ENCODE measurements around the gene WWOX. TPM values are rescaled to one million over a fixed set of nuclear protein-coding genes. Genes with fewer than 3 reads are reported as not detected.

WWOX gene
- total and polyA plus RNA-seq, 4 donors, result 5.4 to 61.5 (median 18.4) TPM

- H3K36me3 ChIP-seq (ENCODE audit: control insufficient read depth in 4 of 4, insufficient read depth in 4 of 4, low read length in 4 of 4), result no peaks in the 10 kb centered on the region
- 96% methylated on average over 3 of the region's 3 CpGs for WGBS, 2 donors
- H3K9me3 ChIP-seq (ENCODE audit: control insufficient read depth in 4 of 4, insufficient read depth in 3 of 4, low read length in 3 of 4), result no peaks in the 10 kb centered on the region
- no peak for TF ChIP-seq CTCF (IDR thresholded peaks at IDR 0.05; ENCODE audit: control extremely low read depth, extremely low read depth)
- no peak overlapping the region for H3K4me3 ChIP-seq
- ATAC-seq (ENCODE audit: insufficient read depth, low FRiP score), result no peak
- no peak for DNase-seq
- no peak overlapping the region for H3K9ac ChIP-seq (ENCODE audit: insufficient read depth in 1 of 2, low read length in 2 of 2)
- no peak overlapping the region for H3K27ac ChIP-seq (ENCODE audit: low read depth in 1 of 2, low read length in 1 of 2)
- H3K27me3 ChIP-seq (ENCODE audit: control insufficient read depth in 3 of 3, insufficient read depth in 3 of 3, low read length in 2 of 3), result no peaks in the 10 kb centered on the region
- peaks cover 0 to 5% (median under 1%) of the 10 kb centered on the region in 5 donors for H3K4me1 ChIP-seq (ENCODE audit: control insufficient read depth in 5 of 5, insufficient read depth in 5 of 5, low read length in 5 of 5)
These were observed 782.7 kb downstream of the WWOX start for GRCh38 chr16:78882150-78882549.

- 63 to 74% methylated on average over 9 of the region's 9 CpGs for WGBS, 2 donors
- H3K9me3 ChIP-seq (ENCODE audit: control insufficient read depth in 4 of 4, insufficient read depth in 3 of 4, low read length in 3 of 4), result no peaks in the 10 kb centered on the region
- H3K27me3 ChIP-seq (ENCODE audit: control insufficient read depth in 3 of 3, insufficient read depth in 3 of 3, low read length in 2 of 3), result no peaks in the 10 kb centered on the region
- no peak overlapping the region for H3K4me3 ChIP-seq
- no peaks in the 10 kb centered on the region for H3K36me3 ChIP-seq (ENCODE audit: control insufficient read depth in 4 of 4, insufficient read depth in 4 of 4, low read length in 4 of 4)
- ATAC-seq (ENCODE audit: insufficient read depth, low FRiP score), result no peak
- no peak for TF ChIP-seq CTCF (IDR thresholded peaks at IDR 0.05; ENCODE audit: control extremely low read depth, extremely low read depth)
- no peak overlapping the region for H3K27ac ChIP-seq (ENCODE audit: low read depth in 1 of 2, low read length in 1 of 2)
- no peak overlapping the region for H3K9ac ChIP-seq (ENCODE audit: insufficient read depth in 1 of 2, low read length in 2 of 2)
- DNase-seq, result no peak
- H3K4me1 ChIP-seq (ENCODE audit: control insufficient read depth in 5 of 5, insufficient read depth in 5 of 5, low read length in 5 of 5), result no peaks in the 10 kb centered on the region
These were observed 783.3 kb downstream of the WWOX start for GRCh38 chr16:78882751-78883150.

GRCh38 chr16:78884204-78884603, 784.8 kb downstream of the WWOX start:
- Histone ChIP-seq H3K27me3 (ENCODE audit: control insufficient read depth in 3 of 3, insufficient read depth in 3 of 3, low read length in 2 of 3) (no peaks in the 10 kb centered on the region), H3K9ac (ENCODE audit: insufficient read depth in 1 of 2, low read length in 2 of 2) (no peak overlapping the region), H3K4me1 (ENCODE audit: control insufficient read depth in 5 of 5, insufficient read depth in 5 of 5, low read length in 5 of 5) (peaks cover 0 to 2% (median 0%) of the 10 kb centered on the region in 5 donors), H3K4me3 (no peak overlapping the region), H3K27ac (ENCODE audit: low read depth in 1 of 2, low read length in 1 of 2) (no peak overlapping the region), H3K36me3 (ENCODE audit: control insufficient read depth in 4 of 4, insufficient read depth in 4 of 4, low read length in 4 of 4) (no peaks in the 10 kb centered on the region), H3K9me3 (ENCODE audit: control insufficient read depth in 4 of 4, insufficient read depth in 3 of 4, low read length in 3 of 4) (no peaks in the 10 kb centered on the region)
- DNase-seq (no peak), ATAC-seq (ENCODE audit: insufficient read depth, low FRiP score) (no peak)
- TF ChIP-seq CTCF (IDR thresholded peaks at IDR 0.05; ENCODE audit: control extremely low read depth, extremely low read depth), result no peak

GRCh38 chr16:78889346-78889745, 789.9 kb downstream of the WWOX start:
- 91 to 92% methylated on average over 10 of the region's 10 CpGs for WGBS, 2 donors
- no peak for TF ChIP-seq CTCF (IDR thresholded peaks at IDR 0.05; ENCODE audit: control extremely low read depth, extremely low read depth)

More at GRCh38 chr16:78889346-78889745, 789.9 kb downstream of the WWOX start:
- H3K27me3 ChIP-seq (ENCODE audit: control insufficient read depth in 3 of 3, insufficient read depth in 3 of 3, low read length in 2 of 3), result no peaks in the 10 kb centered on the region
- H3K36me3 ChIP-seq (ENCODE audit: control insufficient read depth in 4 of 4, insufficient read depth in 4 of 4, low read length in 4 of 4), result no peaks in the 10 kb centered on the region
- H3K27ac ChIP-seq (ENCODE audit: low read depth in 1 of 2, low read length in 1 of 2), result no peak overlapping the region
- no peaks in the 10 kb centered on the region for H3K9me3 ChIP-seq (ENCODE audit: control insufficient read depth in 4 of 4, insufficient read depth in 3 of 4, low read length in 3 of 4)
- H3K4me1 ChIP-seq (ENCODE audit: control insufficient read depth in 5 of 5, insufficient read depth in 5 of 5, low read length in 5 of 5), result peaks cover 0 to 9% (median 0%) of the 10 kb centered on the region in 5 donors
- ATAC-seq (ENCODE audit: insufficient read depth, low FRiP score) (no peak), DNase-seq (peak in 2 of 3 donors; percentile 51 to 76)
- H3K4me3 ChIP-seq, result no peak overlapping the region
- no peak overlapping the region for H3K9ac ChIP-seq (ENCODE audit: insufficient read depth in 1 of 2, low read length in 2 of 2)
